Esophagus squamous epithelium (tissue), 5 donors: ENCODE data around the gene BANF2. TPM values are rescaled to one million over a fixed set of nuclear protein-coding genes. Genes with fewer than 3 reads are reported as not detected.
A peak's percentile ranks its signal among the peaks of the same experiment; 100 is the strongest.

Experiments used
- DNase-seq: peaks from one replicate; lab custom pipeline; 2025; lab: John Stamatoyannopoulos, UW
- H3K27ac ChIP-seq, 4 donors: fragments of 200-600 bp; sonication (generic); one replicate each; pipeline ENCODE4 v1.5.1; 2016 to 2019; ENCODE audit warnings: mild to moderate bottlenecking in 1 of 4
- H3K27me3 ChIP-seq, 4 donors: fragments of 200-600 bp; sonication (generic); 1 replicate in 3 of 4; 2 replicates in 1 of 4; pipeline versions ENCODE4 v1.5.1 to v1.6.0; 2017 to 2021; ENCODE audit warnings: antibody characterized with exemption in 1 of 4
- H3K36me3 ChIP-seq, 3 donors: fragments of 200-600 bp; sonication (generic); one replicate each; pipeline ENCODE4 v1.5.1; 2016 to 2019
- H3K4me1 ChIP-seq, 3 donors: fragments of 200-600 bp; sonication (generic); one replicate each; pipeline ENCODE4 v1.5.1; 2017 to 2019
- H3K4me3 ChIP-seq, 4 donors: fragments of 200-600 bp; sonication (generic); 1 replicate in 3 of 4; 2 replicates in 1 of 4; pipeline ENCODE4 v1.5.1; 2016 to 2019; ENCODE audit warnings: mild to moderate bottlenecking in 2 of 4, moderate library complexity in 1 of 4
- H3K9me3 ChIP-seq, 3 donors: fragments of 200-600 bp; sonication (generic); one replicate each; pipeline ENCODE4 v1.5.1; 2016 to 2019
- POLR2A ChIP-seq, 4 donors: fragments of 450-650 bp; IDR thresholded peaks; one replicate each; pipeline ENCODE4 v1.6.1; 2017; ENCODE audit warnings: antibody characterized with exemption in 4 of 4, mild to moderate bottlenecking in 4 of 4, moderate library complexity in 3 of 4
- WGBS, 2 donors: methylation state at CpG; one replicate each; pipeline ENCODE4 v1.1.5; 2018; 5-methylcytosine and 5-hydroxymethylcytosine counted together
- intact Hi-C: fragments of 100-400 bp; cut with DNase I; formaldehyde crosslinking; loops from one replicate; pipeline ENCODE4 v1.15.0; 2022
- total RNA-seq, 4 donors: library from RNA; depleted of rRNA; stranded (reverse); fragments of >200 nt; gene quantifications; one replicate each; pipeline ENCODE4 v1.1.0, GENCODE V29; 2016
- TF ChIP-seq, protein P1 (sequence below), 6 experiments: fragments of 450-650 bp in 4 of 6; fragments of 200-600 bp in 2 of 6; sonication (generic) in 2 of 6; IDR thresholded peaks; one replicate each; pipeline ENCODE4 v1.5.1; 2016 to 2019; ENCODE audit warnings: antibody characterized with exemption in 6 of 6, mild to moderate bottlenecking in 4 of 6, moderate library complexity in 4 of 6
- donor health status: DM: yes; HTN: yes; CAD: no.

BANF2 gene
- total RNA-seq, 4 donors from 2014 or later: not detected

- peaks cover 4 to 55% (median 6%) of the 10 kb centered on the region in 3 donors for H3K36me3 ChIP-seq
- H3K4me1 ChIP-seq: peaks cover 4 to 54% (median 20%) of the 10 kb centered on the region in 3 donors
- no peak overlapping the region for H3K4me3 ChIP-seq
- H3K27ac ChIP-seq: no peak overlapping the region
- no peak for DNase-seq
- no peaks in the 10 kb centered on the region for H3K27me3 ChIP-seq
- H3K9me3 ChIP-seq: peaks cover 0 to 10% (median 5%) of the 10 kb centered on the region in 3 donors
- intact Hi-C loops: no loop called here
- WGBS, 2 donors: 89 to 98% methylated on average over 10 to 11 of the region's 11 CpGs
- TF ChIP-seq POLR2A (IDR thresholded peaks at IDR 0.05): no peak
- TF ChIP-seq, protein P1, sequence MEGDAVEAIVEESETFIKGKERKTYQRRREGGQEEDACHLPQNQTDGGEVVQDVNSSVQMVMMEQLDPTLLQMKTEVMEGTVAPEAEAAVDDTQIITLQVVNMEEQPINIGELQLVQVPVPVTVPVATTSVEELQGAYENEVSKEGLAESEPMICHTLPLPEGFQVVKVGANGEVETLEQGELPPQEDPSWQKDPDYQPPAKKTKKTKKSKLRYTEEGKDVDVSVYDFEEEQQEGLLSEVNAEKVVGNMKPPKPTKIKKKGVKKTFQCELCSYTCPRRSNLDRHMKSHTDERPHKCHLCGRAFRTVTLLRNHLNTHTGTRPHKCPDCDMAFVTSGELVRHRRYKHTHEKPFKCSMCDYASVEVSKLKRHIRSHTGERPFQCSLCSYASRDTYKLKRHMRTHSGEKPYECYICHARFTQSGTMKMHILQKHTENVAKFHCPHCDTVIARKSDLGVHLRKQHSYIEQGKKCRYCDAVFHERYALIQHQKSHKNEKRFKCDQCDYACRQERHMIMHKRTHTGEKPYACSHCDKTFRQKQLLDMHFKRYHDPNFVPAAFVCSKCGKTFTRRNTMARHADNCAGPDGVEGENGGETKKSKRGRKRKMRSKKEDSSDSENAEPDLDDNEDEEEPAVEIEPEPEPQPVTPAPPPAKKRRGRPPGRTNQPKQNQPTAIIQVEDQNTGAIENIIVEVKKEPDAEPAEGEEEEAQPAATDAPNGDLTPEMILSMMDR (IDR thresholded peaks at IDR 0.05): no peak
These were observed 45.7 kb upstream of the BANF2 start for GRCh38 chr20:17653835-17654648.

DNA sequence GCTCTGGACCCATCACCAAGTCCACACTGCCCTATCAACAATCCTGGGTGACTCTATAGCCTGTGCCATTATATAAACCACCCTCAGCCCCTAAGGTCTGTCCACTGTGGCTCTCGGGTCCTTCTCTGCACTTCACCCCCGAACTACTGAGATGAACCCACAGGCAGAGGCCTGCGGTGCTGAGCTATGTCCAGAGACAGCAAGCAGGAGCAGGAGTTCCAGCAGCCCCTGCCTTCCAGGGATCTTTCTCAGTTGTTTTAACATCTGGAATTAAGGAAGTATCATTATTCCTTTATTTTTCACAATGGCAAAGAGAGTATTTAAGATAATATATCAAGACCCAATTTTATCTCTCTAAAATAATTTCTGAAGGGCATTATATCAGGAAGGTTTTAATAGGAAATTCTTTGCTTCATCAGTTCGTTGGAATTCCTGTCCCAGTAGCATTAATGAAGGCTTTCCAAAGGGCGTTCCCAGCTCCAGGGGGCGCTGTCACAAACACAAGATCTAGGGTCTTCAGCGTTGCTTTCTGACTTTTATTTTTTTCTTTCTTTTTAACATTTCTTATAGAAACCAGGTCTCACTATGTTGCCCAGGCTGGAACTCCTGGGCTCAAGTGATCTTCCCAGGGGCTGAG is 45.0 kb upstream of the BANF2 start:
- WGBS, 2 donors: 60 to 65% methylated on average over 7 of the region's 7 CpGs
- DNase-seq: no peak
- intact Hi-C loops: no loop called here

DNA sequence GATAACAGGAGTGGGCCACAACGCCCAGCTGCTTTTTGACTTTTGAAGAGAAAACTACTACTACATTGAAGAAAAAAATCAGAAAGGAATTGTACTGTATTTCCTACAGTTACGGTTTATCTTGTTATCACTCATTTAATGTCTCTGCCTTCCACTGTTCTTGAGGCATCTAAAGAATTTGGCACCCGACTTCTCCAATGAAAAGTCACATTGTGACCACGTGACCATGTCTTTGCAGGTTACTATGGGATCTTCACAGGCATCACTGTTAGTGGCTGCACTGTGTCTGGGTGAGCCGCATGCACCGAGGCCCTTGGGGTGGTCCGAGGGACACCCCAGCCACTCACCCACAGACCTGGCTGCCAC is 44.5 kb upstream of the BANF2 start:
- intact Hi-C loops: no loop called here
- H3K4me1 ChIP-seq: peaks cover 4 to 41% (median 16%) of the 10 kb centered on the region in 3 donors
- WGBS, 2 donors: 81 to 84% methylated on average over 7 of the region's 7 CpGs
- no peak for DNase-seq
- H3K27ac ChIP-seq: no peak overlapping the region
- TF ChIP-seq POLR2A (IDR thresholded peaks at IDR 0.05): no peak
- TF ChIP-seq, protein P1 (IDR thresholded peaks at IDR 0.05): peak in 1 of 6 experiments; percentile 2
- H3K36me3 ChIP-seq: peaks cover 4 to 67% (median 6%) of the 10 kb centered on the region in 3 donors
- no peaks in the 10 kb centered on the region for H3K27me3 ChIP-seq
- peaks cover 0 to 10% (median 5%) of the 10 kb centered on the region in 3 donors for H3K9me3 ChIP-seq
- H3K4me3 ChIP-seq: no peak overlapping the region

More for the DNA sequence above, 45.0 kb upstream of the BANF2 start:
- Histone ChIP-seq H3K4me1 (peaks cover 4 to 46% (median 16%) of the 10 kb centered on the region in 3 donors), H3K27me3 (no peaks in the 10 kb centered on the region), H3K9me3 (peaks cover 0 to 10% (median 5%) of the 10 kb centered on the region in 3 donors), H3K4me3 (no peak overlapping the region), H3K36me3 (peaks cover 4 to 62% (median 6%) of the 10 kb centered on the region in 3 donors), H3K27ac (no peak overlapping the region)
- TF ChIP-seq POLR2A (IDR thresholded peaks at IDR 0.05): no peak
- TF ChIP-seq, protein P1 (IDR thresholded peaks at IDR 0.05): peak in 4 of 6 experiments; percentile 35 to 53 (median 44)

- no peak overlapping the region for H3K27ac ChIP-seq
- H3K27me3 ChIP-seq: no peaks in the 10 kb centered on the region
- H3K9me3 ChIP-seq: peaks cover 0 to 10% (median 5%) of the 10 kb centered on the region in 3 donors
- peaks cover 4 to 37% (median 9%) of the 10 kb centered on the region in 3 donors for H3K4me1 ChIP-seq
- 75 to 77% methylated on average over 10 to 11 of the region's 11 CpGs for WGBS, 2 donors
- H3K36me3 ChIP-seq: peaks cover 4 to 67% (median 6%) of the 10 kb centered on the region in 3 donors
- no peak overlapping the region for H3K4me3 ChIP-seq
- intact Hi-C loops: no loop called here
- DNase-seq: no peak
- TF ChIP-seq, protein P1 (IDR thresholded peaks at IDR 0.05): no peak
- TF ChIP-seq POLR2A (IDR thresholded peaks at IDR 0.05): no peak
These were observed 43.8 kb upstream of the BANF2 start for GRCh38 chr20:17655865-17656479.
